ENCODE results near the gene STK10.
A peak's percentile ranks its signal among the peaks of the same experiment; 100 is the strongest.

Gene STK10

DNA sequence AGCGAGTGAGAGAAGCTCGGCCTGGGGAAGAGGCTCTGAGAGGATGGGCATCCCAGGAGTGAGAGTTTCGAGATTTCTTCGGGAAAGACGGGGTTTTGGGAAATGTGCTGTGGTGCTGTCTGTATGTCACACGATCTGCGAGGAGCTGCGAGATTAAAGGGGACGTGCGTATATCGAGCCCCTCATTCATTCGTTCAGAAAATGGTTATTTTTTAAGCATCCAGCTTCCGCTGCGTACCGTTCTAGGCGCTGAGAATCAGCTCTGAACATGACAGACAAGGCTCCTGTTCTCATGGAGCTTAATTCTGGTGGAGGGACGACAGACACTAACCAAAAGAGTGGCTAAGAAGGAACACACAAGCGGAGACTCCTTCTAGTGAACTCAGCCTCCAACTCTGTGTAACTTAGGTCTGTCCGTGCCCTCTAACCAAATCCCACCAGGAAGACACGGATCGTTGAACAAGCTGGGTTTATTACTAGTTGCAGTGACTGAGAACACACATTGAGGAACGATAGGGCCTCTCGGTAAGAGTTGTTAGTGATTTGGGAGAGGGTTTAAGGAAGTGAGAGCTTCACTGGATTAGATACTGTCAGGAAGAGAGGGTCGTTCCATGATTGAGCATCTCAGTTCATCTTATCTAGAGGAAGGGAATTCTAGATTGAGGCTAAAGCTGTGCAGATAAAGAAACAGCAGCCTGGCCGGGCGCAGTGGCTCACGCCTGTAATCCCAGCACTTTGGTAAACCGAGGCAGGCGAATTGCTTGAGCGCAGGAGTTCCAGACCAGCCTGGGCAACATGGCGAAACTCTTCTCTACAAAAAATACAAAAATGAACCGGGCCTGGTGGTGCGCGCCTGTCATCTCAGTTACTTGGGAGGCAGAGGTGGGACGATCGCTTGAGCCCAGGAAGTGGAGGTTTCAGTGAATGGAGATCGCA lies 180.6 kb downstream of the STK10 start:
- no peak for DNase-seq (ENCODE audit: low spot score)

DNA sequence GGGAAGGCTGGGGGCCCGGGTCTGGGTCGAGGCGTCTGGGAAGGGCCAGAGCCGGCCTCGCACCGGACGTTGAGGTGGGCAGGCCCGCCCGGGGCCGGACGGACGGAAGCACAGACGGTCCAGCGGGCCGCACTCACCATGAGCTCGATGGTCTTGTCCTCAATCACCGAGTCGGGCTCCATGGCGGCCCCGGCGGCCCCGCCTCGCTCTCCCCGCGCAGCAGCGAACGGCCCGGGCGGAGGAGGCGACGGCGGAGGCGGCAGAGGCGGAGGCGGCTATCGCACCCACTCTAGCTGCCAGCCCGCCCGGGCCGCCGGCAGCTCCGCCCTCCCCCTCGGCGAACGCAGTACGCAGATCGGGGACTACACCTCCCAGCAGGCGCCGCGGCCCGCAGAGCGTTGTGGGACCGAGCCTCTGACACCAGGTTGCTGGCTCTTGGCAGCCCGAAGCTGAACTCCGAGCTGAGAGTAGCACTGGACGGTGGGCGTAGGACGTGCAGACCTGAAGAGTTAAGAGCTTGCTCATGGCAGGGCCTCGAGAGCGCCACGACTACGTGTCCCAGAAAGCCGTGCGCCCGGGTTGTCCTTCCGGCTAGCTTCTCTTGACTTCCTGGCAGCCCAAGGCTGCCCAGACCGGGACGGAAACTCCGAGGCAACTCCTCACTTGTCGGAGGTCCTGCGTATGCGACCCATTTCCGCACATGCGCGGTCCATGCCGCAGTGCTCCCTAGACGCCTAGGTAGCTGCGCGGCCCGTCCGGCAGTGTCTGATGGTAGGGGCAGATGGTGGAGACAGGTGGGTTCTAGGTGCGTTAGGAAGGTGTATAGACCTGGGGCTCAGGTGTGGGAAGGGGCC lies 181.5 kb downstream of the STK10 start, which contains the start of gene FBXW11:
Gene FBXW11 (minus strand): TSS at position 318 of the 854 bp plus-strand sequence. CDS start 136 bp downstream, at position 182.
- peak; percentile 98 for DNase-seq (ENCODE audit: low spot score)

DNA sequence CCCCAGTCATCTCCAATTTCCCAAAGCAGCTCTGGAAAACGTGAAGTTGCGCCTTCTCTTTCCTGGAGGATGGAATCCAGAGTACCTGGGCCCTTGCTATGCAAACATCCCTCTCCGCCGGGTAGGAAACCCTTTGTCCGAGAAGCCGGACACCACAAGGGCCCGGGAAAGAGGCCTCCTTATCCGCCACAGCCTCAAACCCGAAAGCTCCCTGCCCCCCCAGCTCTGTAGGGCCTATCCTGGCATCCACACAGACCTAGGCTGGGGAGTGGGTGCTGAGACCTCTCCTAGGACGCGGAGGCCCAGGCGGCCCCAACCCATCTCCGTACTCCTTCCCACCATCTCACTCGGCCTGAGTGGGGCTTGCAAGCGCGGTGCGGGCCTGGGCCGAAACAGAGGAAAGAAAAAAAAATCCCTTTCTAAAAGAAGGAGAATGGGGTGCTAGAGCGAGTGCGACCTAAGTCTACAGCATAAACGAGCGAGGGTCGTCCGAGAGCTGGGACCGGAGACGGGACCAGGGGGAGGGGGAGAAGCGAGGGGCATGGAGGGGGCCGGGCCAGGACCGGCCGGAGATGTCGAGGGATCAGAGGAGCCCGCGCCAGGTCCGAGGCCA lies 182.2 kb downstream of the STK10 start:
- peak; percentile 22 for DNase-seq (ENCODE audit: low spot score)

DNA sequence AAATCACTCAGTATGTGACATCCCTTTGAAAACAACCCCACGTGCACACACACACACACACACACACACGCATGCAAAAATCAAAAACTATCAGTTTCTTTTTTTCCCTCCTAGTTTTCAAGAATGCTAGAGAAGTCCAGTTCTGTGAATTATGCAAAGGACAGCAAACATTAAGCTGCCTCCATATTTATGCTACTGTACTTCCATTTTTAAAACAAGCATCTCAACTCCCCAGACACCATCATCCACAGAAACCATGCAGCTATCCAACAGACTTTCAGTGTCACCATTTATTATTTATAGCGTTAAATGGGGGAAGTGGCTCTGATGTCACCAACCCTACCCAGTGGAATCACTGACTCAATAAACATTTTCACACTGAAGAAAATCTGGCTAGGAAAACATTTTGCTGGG lies 183.2 kb downstream of the STK10 start:
- no peak for DNase-seq (ENCODE audit: low spot score)

DNA sequence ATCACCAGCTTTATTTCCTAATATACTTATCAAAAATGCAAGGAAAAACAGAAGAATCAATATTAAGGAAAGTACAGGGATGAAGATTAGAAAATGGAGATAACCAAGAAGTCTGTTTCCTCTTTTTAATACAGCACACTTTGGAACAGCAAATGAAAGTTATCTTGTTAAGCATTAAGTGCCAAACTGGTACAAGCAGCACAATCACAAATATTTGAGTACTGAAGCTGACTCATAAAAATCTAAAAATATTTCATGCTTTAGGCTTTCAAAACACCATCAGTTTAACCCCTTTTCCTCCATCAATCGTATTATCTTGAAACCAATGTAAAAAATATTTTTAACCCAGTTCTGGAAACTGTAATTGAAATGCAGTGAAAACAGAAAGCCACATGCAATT lies 184.3 kb downstream of the STK10 start:
- DNase-seq (ENCODE audit: low spot score) = no peak

DNA sequence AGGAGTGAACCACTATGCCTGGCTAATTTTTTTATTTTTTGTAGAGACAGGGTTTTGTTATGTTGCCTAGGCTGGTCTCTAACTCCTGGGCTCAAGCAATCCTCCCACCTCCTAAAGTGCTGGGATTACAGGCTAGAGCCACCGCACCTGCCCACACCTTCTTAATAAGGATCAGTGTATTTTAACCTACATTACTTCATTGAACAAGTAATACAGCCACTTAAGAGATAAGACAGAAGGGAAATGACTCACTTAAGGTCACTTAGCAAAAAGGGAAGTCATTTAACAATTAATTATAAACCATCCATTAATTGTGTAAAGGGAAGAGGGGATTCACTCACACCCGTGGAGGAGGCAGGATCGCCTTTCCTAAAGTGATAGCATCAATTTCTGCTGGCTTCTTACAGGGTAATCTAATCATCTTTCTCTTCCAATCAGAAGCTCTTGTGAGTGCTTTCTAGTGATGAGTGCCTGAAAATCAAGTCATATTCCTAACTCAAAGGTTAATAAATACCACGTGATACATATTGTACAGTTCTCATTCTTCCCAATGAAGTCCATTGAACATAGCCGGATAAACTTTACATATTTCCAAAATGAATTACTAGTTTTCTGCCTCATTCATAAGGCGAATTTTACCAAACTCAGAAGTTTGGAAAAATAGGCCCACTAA lies 185.0 kb downstream of the STK10 start:
- no peak for DNase-seq (ENCODE audit: low spot score)

DNA sequence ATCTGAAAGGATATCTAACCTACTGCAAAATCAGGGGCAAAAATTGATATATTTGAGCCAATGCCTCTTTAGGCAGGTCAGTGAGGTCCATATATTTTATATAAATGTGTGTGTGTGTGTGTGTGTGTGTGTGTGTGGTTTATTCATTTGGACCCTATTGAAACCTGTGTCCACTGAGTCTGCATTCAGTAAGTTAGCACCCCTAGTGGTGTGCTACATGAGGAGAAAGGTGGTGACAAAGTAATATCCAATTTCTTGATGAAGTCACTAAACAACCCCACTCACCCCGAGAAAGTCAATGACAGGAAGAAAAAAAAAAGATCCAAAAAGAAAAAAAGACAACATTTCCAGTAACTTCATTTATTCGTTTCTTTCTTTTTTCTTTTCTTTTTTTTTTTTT lies 185.7 kb downstream of the STK10 start:
- no peak for DNase-seq (ENCODE audit: low spot score)

DNA sequence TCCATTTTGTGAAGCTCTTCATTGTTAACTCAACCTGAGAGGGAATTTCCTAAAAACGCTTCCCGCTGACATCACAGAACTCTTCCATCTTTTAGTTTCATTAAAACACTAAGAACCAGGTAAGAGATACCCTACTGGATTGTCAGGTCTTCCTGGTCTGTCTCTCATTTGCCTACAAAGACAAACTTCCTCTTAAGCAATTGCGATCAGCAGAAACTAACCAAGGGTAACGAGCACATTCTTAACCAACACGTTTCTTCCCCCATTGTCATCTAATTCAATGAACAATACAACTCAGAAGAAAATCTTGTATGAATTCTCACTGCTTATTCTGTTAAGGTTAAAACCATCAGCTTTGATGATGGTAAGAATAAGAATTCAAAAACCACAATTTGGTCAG lies 188.1 kb downstream of the STK10 start:
- no peak for DNase-seq (ENCODE audit: low spot score)

DNA sequence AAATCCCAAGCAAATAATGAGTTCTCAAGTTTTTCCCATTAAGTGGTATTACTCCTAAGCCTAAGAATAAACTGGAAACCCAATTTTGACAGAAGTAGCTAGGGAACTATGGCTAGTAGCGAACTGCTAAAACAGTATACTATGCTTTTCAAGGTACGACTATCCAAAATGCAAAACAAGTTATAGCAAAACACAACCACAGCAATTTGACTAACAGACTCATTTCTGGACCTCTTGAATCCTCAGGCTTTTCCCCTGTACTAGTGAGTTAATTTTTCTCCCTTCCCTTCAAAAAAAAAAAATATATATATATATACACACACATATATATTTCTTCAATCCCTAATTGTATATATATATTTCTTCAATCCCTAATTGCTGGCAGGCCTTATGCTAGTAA lies 188.9 kb downstream of the STK10 start:
- no peak for DNase-seq (ENCODE audit: low spot score)

DNA sequence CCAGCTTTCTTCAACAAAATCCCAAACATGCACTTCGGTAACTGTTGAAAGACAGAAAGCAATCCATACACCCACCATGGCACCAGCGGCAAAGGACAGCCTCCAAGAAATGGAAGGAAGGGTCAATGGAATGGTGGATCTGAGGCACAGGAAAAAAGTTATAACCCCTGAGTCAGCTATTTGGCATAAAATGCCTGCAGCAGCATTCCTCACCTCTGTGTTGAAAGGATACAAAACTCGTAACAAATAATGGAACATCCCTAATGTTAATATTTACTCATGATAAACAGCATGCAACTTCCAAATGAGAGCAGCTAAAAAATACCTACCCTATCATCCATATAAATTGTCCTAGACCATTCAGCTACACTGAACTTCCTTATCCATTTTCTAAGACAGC lies 191.0 kb downstream of the STK10 start:
- DNase-seq (ENCODE audit: low spot score) = no peak

DNA sequence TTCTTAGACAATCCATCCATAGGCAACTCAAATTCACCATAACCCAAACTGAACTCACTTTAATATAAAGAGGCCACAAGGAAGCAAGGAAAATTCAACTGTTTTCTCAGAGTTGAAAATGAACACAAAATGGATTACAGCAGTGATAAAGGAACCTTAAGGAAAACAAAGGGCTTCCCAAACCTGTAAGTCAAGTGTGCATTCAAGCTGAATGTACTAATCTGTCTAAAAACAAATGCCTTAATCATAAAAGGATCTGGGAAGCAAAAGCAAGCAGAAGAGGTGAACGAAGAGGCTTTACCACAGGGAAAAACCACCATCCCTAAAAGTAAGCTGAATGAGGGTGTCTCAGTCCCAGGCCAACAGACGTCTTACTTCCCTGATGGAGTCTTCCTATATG lies 195.2 kb downstream of the STK10 start:
- DNase-seq (ENCODE audit: low spot score) = no peak

DNA sequence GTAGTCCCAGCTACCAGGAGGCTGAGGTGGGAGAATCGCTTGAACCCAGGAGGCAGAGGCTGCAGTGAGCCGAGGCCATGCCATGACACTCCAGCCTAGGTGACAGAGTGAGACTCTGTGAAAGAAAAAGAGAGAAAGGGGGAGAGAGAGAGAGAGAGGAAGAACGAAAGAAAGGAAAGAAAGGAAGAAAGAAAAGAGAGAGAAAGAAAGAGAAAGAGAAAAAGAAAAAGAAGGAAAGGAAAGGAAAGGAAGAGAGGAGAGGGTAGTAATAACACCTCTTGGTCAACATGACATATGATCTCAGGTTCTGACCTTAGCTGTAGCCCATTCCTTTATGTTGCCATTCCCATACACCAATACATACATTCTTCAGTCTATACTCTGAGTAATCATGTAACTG lies 195.7 kb downstream of the STK10 start:
- no peak for DNase-seq (ENCODE audit: low spot score)

Measured in cerebellar cortex (tissue), 1 donor.